GM19397 (cell line): Measurements from ENCODE around the gene B4GALT7.
"Not testable (repeated sequence)": the region's sequence is repeated elsewhere in the genome, so short reads cannot be mapped to it uniquely, and the experiment has no call there.

Source experiments
- ATAC-seq: cut with Tn5 transposase; IDR thresholded peaks from one replicate; pipeline ENCODE4 v1.9.1; 2021; ENCODE audit warnings: mild to moderate bottlenecking, moderate library complexity; ENCODE audit not compliant: unreplicated experiment

The B4GALT7 gene

GRCh38 chr5:177599731-177600507, at the start of gene B4GALT7:
Gene B4GALT7 (plus strand): TSS chr5:177600132. CDS start chr5:177600211, 79 bp downstream.
- ATAC-seq, result peak; percentile 91

- ATAC-seq, result no peak
Measured at GRCh38 chr5:177552839-177553455, 47.0 kb upstream of the B4GALT7 start.

- peak; percentile 47 for ATAC-seq
Measured at GRCh38 chr5:177553671-177554429, 46.1 kb upstream of the B4GALT7 start.

DNA sequence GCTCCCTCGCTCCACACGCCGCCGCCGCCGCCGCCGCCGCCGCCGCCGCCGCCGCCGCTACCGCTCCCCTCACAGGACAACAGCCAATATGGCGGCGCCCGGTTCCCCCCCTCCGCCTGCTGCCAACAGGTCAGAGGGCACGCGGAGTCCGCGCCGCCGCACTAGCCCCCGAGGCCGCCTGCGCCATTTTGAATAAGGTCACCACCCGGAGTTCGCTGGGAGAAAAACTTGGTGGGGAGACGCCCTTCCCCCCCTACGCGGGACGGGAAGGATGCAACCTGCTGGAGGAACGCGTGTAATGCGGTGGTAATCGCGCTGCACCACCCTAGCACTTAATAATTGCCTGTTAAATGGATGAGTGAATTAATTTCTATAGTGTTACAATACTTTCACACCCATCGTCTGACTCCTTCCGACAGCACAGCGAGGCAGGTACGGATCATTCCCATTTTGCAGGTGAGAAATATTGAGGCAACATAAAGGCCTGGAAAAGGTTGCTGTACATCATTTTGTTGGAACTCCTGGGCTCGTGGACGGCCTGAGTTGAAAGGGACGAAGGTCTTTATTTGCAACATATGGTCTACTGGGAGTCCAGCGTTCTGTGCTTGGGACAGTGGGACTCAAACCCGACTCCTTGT, 45.3 kb upstream of the B4GALT7 start, which contains the start of gene FAM193B:
FAM193B (minus strand) TSS at position 90 of the 638 bp plus-strand sequence. CDS start 105 bp downstream, outside the sequence.
- peak; percentile 90 for ATAC-seq

- no peak for ATAC-seq
Measured at GRCh38 chr5:177555228-177555627, 44.7 kb upstream of the B4GALT7 start.

DNA sequence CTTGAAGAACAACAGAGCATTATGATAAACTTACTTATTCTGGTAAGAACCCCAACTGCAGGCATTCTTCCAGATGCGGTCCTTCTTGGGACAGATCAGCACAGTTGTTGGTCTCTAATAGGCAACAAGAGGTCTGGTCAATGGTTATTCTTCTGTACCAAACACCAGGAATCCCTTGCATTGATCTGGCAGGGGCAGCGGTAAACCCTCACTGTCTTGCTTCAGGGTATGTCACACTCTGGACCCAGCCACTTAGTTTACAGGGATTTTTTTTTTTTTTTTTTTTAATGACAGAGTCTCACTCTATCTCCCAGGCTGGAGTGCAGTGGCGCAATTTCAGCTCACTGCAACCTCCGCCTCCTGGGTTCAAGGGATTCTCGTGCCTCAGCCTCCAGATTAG, 44.3 kb upstream of the B4GALT7 start:
- ATAC-seq, result no peak

- ATAC-seq, result no peak
Measured at GRCh38 chr5:177557041-177557647, 42.8 kb upstream of the B4GALT7 start.

GRCh38 chr5:177557796-177558195, 42.1 kb upstream of the B4GALT7 start:
- ATAC-seq, result no peak

- not testable (repeated sequence) for ATAC-seq
Measured at GRCh38 chr5:177559446-177559941, 40.4 kb upstream of the B4GALT7 start.

GRCh38 chr5:177565046-177565445, 34.9 kb upstream of the B4GALT7 start:
- ATAC-seq, result no peak

DNA sequence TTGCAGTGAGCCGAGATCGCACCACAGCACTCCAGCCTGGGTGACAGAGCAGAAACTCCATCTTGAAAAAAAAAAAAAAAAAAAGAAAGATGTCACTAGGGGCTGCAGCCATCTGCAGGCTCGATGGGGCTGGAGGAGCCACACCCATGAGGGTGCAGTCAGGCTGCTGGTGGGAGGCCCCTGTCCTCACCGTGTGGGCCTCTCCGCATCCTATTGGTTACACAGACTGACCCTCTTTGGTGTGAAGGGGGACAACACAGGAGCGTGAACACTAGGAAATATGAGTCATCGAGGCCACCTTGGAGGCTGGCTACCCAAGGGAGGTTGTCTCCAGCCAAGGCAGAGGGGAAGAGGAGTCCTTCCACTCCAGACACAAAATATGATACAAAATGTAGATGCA, 31.6 kb upstream of the B4GALT7 start:
- ATAC-seq, result no peak

DNA sequence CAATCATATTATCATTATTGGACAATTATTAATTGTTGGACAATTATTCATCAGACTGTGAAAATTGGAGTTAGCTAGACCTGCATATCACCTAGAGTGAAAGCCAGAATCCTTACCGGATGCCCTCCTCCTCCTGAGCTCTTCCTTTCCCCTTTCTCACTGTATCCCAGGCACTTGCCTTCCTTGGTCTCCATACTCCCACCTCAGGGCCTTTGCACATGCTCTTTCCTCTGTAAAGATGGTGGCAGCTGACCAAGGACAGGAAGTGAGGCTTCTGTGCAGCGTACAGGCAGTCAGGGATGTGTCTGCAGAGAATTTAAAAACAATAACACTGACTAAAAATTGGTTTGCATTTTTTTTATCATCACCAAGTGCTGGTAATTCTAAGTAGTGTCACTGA, 30.0 kb upstream of the B4GALT7 start:
- no peak for ATAC-seq

- ATAC-seq, result no peak
Measured at GRCh38 chr5:177575488-177575887, 24.4 kb upstream of the B4GALT7 start.

DNA sequence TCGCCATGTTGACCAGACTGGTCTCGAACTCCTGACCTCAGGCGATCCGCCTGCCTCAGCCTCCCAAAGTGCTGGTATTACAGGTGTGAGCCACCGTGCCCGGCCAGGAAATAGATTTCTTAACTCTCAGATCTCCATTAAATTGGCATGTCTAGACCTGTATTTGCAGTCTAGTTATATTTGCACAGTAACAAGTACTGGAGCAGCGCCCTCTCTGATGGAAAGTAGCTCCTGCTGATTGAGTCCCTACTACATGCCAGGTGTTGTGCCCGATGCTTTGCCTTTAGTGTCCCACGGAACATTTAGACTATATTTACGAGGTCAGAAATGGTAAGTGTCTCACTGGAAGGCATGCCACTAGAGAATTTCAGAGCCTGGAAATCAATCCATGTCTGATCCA, 23.8 kb upstream of the B4GALT7 start:
- ATAC-seq, result no peak

DNA sequence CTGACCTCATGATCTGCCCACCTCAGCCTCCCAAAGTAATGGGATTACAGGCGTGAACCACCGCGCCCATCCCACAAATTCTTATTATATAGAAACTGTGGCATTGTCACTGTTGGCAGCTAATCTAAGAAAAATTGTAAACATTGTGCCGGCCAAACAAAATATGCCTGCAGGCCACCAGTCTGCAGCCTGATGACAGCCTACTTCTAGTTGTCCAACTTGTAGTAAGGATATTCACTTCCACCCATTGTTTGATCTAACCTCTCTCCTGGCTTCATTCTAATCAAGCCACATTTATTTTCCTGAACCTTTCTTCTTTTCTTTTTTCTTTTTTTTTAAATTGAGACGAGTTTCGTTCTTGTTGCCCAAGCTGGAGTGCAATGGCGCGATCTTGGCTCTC, 21.6 kb upstream of the B4GALT7 start:
- ATAC-seq, result no peak

DNA sequence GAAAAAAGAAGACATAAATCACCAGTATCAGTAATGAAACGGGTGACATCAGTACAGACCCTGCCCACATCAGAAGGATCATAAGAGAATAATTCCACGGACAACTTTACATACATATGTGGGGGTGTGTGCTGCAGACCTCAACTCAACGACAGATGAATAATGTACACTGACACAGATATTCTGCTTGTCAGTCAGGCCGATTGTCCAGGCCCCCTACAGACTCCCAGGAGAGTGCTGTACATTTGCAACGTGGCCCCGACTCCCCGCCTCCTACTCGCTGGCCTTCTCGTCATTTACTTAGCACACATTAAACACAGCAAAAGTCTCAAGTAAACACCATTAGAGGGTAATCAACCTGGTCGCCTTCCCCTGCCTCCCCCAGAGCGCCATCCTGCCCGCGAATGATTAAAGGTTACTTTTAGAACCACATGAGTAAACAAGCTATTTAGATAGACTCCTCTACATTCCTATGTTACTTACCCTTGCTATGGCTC, 11.5 kb upstream of the B4GALT7 start:
- ATAC-seq, result no peak

DNA sequence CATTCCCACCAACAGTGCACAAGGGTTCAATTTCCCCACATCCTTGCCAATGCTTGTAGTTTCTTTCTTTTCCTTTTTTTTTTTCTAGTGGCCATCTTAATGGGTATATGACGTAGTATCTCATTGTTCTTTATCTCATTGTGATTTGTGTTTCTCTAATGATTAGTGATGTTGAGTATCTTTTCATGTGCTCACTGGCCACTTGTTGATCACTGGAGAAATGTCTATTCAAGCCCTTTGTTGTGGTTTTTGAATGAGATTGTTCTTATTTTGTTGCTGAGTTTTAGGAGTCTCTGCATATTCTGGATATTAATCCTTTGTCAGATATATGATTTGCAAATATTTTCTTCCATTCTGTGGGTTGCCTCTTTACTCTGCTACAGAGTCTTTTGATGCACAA, 9.5 kb upstream of the B4GALT7 start:
- ATAC-seq, result no peak

- no peak for ATAC-seq
Measured at GRCh38 chr5:177591690-177592009, 8.3 kb upstream of the B4GALT7 start.

- ATAC-seq, result peak; percentile 95
Measured at GRCh38 chr5:177592010-177592834, 7.7 kb upstream of the B4GALT7 start, which contains the start of gene TMED9. Gene TMED9 (plus strand): TSS chr5:177592203. CDS start chr5:177592215, 12 bp downstream.
